ENCODE results near the gene ZNF282. TPM values are rescaled to one million over a fixed set of nuclear protein-coding genes. Genes with fewer than 3 reads are reported as not detected.

Gene ZNF282
- total and polyA plus RNA-seq, 9 of the 15 experiments (the other 6 are each of a cell fraction or from before 2014, with no cell fraction given): 0.76 to 58.6 (median 17.4) TPM

DNA sequence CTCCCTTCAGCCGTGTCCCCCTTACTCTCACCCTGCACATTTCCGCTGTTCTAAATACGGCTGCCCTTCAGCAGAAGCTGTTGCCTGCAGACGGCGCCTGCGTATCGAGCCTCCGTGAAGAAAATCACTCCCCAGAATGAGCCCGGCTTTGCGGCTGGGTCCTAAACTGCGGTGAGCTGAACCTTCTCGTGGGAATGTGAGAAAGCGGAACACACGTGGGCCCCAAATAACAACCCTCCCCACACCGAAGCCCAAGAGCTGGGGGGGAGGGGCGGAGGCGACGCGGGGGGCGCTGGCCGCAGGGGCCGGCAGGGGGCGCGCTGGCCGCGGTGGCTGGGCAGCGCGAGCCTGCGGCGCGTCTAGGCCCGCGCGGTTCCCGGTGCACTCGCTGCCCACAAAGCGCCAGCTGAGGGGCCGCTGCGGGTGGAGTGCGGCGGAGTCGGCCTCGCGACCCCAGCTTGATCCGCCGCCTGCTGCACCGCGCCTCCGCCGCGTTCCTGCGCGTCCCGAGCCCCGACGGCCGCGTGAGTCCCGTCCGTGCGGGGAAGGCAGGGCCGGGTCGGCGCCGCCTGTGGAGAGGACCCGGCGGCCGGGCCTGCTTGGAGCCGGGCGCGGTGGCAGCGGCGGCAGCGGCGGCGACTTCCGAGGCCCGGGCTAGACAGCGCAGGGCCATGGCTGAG is 48.1 kb upstream of the ZNF282 start, which contains the start of gene ZNF398 (continued):
- TF ChIP-seq ZNF280A (IDR thresholded peaks at IDR 0.05; ENCODE audit: low read depth, partially characterized antibody) (no peak), RBFOX2 (IDR thresholded peaks at IDR 0.05; ENCODE audit: low read depth, low read length) (peak; percentile 73), SAFB (IDR thresholded peaks at IDR 0.05; ENCODE audit: borderline replicate concordance, low read depth, low read length) (peak; percentile 69; the same call in 1 of the 2 replicates), MTF1 (CRISPR knock-in tag; IDR thresholded peaks at IDR 0.05; ENCODE audit: borderline replicate concordance) (no peak), NCOA4 (IDR thresholded peaks at IDR 0.05; ENCODE audit: partially characterized antibody) (no peak), ZNF175 (CRISPR knock-in tag; IDR thresholded peaks at IDR 0.05; ENCODE audit: low read depth) (no peak), ZFP30 (CRISPR knock-in tag; IDR thresholded peaks at IDR 0.05; ENCODE audit: borderline replicate concordance) (no peak), GTF2A2 (tag; IDR thresholded peaks at IDR 0.05) (no peak), CREB3L1 (IDR thresholded peaks at IDR 0.05; ENCODE audit: borderline replicate concordance, low read depth) (peak; percentile 78; the same call in 1 of the 2 replicates)
- TF ChIP-seq, protein P1, sequence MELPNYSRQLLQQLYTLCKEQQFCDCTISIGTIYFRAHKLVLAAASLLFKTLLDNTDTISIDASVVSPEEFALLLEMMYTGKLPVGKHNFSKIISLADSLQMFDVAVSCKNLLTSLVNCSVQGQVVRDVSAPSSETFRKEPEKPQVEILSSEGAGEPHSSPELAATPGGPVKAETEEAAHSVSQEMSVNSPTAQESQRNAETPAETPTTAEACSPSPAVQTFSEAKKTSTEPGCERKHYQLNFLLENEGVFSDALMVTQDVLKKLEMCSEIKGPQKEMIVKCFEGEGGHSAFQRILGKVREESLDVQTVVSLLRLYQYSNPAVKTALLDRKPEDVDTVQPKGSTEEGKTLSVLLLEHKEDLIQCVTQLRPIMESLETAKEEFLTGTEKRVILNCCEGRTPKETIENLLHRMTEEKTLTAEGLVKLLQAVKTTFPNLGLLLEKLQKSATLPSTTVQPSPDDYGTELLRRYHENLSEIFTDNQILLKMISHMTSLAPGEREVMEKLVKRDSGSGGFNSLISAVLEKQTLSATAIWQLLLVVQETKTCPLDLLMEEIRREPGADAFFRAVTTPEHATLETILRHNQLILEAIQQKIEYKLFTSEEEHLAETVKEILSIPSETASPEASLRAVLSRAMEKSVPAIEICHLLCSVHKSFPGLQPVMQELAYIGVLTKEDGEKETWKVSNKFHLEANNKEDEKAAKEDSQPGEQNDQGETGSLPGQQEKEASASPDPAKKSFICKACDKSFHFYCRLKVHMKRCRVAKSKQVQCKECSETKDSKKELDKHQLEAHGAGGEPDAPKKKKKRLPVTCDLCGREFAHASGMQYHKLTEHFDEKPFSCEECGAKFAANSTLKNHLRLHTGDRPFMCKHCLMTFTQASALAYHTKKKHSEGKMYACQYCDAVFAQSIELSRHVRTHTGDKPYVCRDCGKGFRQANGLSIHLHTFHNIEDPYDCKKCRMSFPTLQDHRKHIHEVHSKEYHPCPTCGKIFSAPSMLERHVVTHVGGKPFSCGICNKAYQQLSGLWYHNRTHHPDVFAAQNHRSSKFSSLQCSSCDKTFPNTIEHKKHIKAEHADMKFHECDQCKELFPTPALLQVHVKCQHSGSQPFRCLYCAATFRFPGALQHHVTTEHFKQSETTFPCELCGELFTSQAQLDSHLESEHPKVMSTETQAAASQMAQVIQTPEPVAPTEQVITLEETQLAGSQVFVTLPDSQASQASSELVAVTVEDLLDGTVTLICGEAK (IDR thresholded peaks at IDR 0.05): peak; percentile 59; the same call in 1 of the 2 replicates
- TF ChIP-seq, protein P1 (CRISPR knock-in tag; IDR thresholded peaks at IDR 0.05): no peak
- TF ChIP-seq, protein P2, sequence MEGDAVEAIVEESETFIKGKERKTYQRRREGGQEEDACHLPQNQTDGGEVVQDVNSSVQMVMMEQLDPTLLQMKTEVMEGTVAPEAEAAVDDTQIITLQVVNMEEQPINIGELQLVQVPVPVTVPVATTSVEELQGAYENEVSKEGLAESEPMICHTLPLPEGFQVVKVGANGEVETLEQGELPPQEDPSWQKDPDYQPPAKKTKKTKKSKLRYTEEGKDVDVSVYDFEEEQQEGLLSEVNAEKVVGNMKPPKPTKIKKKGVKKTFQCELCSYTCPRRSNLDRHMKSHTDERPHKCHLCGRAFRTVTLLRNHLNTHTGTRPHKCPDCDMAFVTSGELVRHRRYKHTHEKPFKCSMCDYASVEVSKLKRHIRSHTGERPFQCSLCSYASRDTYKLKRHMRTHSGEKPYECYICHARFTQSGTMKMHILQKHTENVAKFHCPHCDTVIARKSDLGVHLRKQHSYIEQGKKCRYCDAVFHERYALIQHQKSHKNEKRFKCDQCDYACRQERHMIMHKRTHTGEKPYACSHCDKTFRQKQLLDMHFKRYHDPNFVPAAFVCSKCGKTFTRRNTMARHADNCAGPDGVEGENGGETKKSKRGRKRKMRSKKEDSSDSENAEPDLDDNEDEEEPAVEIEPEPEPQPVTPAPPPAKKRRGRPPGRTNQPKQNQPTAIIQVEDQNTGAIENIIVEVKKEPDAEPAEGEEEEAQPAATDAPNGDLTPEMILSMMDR (IDR thresholded peaks at IDR 0.05 in 2 of 3, conservative IDR thresholded peaks at IDR 0.05 in 1 of 3; ENCODE audit: insufficient read depth in 2 of 3, low read depth in 1 of 3, low read length in 3 of 3): peak; percentile 52 to 89 (median 71)
